Mucosa of gallbladder (tissue), 1 donor: ENCODE data around the gene BMPR1A. TPM values are rescaled to one million over a fixed set of nuclear protein-coding genes. Genes with fewer than 3 reads are reported as not detected.

ENCODE experiments used
- DNase-seq: peaks from one replicate; pipeline ENCODE4 v3.0.0-alpha.2; 2020; ENCODE audit warnings: low spot score
- total RNA-seq: library from RNA; stranded (reverse); gene quantifications from one replicate; pipeline ENCODE4 v1.2.1, GENCODE V29; 2021
- donor health status: DM: no; HTN: no; CAD: no.

Gene BMPR1A
- total RNA-seq, 1 donor from 2014 or later: 55.3 TPM

- DNase-seq: no peak
These were observed 7.0 kb downstream of the BMPR1A start for GRCh38 chr10:86763404-86763803.

GRCh38 chr10:86765548-86765947 is 9.1 kb downstream of the BMPR1A start:
- no peak for DNase-seq

DNA sequence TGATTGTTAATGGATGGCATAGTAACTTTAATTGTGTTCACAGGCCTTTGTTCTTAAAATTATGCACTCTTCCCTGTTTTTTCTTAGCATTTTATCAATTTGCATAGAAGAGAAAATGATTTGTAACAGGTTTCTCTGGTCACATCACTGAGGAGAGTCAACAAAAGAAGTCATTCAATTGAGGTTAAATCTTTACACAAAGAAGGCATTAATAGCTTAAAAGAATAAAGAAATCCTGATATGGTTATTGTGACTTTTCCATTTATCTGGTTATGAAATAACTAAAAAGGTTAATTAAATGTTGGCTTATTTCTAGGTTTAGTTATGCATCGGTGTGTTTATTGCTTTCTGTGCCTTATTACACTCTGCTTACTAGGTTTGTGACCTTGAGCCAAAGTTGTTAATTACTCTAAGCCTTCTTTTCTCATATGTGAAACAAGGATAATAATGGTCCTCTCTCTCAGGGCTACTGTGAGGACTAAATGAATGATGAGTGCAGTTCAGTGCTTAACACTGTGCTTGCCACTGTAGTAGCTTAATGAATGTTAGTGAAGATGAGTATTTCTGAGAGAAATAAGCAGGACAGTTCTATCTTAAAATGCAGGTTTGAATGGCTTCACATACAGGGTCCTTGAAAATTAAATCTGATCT is 12.1 kb downstream of the BMPR1A start:
- DNase-seq: no peak

- no peak for DNase-seq
These were observed 13.6 kb downstream of the BMPR1A start for GRCh38 chr10:86769991-86770390.

DNA sequence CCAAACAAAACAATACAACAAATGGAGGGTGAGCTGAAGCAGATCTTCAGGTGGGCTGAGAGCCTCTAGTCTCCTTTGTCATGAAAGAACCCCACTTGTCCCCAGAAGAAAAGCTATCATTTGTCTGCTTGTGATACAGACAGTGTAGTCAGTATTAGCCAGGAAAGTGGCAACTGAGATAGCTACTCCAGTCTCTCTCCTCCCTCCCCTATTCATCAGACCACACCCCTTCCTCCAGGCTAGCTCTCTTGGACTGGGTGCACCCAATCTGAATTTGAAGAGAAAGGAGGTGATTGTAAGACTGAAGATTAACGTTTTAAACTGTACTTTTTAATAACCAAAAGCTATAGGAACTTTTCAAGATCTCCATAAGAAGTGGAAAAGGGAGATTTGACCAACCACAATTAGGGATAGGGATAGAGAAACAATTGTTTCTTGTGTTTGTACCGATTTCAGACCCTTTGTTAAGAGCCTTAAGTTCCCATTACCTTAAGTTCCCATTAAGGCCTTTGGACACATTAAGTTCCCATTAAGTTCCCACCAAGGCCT is 14.1 kb downstream of the BMPR1A start:
- no peak for DNase-seq

- DNase-seq: no peak
These were observed 17.1 kb downstream of the BMPR1A start for GRCh38 chr10:86773498-86773897.

DNA sequence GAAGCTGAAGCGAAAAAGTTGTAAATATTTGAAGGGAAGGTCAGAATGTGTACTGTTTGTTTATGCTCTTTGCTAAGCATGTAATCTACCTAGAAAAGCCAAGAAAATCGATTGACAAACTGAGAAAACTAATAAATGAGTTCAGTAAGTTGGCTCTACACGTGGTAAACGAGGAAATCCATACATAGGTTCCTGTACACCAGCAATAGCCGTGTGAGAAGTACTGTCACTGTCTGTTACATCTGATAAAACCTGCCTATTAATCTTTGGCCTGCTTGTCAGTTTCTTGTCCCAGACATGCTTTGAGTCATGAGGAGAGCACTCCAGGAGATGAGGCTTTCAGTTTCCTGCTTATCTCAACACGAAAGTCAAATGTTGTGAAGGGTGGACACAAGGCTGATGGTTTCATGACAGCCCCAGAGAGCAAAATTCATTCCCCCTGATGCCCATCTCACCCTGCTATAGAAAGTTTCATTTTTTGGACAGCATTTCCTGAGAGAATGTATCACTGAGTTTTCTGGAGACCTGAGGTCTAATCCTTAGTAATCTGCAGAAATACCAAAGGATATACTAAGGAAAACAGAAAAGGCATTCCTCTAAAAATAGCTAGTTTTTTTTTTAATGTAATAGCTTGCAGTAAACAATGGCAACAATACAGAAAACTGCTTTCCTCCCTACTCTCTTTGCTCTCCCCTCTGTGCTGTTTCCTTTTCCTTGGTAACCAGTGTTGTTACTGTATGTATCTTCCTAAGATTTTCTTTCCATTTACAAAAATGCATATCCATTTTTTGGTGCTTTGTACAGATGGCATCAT is 18.8 kb downstream of the BMPR1A start:
- DNase-seq: no peak

DNA sequence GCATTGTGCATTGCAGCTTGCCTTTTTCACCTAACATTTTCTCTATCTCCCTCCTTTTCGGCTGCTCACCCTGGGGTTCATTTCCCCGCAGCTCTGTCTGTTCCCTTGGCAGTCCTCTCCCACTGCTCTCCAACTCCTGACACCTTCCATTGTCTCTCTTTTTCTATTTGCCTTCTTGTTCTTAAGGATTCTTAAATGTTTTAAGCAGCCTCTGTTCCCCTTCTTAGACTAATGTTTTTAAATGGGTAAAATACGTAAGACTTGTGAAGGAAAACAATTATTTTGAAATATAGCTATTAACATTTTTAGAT is 19.4 kb downstream of the BMPR1A start:
- no peak for DNase-seq

DNA sequence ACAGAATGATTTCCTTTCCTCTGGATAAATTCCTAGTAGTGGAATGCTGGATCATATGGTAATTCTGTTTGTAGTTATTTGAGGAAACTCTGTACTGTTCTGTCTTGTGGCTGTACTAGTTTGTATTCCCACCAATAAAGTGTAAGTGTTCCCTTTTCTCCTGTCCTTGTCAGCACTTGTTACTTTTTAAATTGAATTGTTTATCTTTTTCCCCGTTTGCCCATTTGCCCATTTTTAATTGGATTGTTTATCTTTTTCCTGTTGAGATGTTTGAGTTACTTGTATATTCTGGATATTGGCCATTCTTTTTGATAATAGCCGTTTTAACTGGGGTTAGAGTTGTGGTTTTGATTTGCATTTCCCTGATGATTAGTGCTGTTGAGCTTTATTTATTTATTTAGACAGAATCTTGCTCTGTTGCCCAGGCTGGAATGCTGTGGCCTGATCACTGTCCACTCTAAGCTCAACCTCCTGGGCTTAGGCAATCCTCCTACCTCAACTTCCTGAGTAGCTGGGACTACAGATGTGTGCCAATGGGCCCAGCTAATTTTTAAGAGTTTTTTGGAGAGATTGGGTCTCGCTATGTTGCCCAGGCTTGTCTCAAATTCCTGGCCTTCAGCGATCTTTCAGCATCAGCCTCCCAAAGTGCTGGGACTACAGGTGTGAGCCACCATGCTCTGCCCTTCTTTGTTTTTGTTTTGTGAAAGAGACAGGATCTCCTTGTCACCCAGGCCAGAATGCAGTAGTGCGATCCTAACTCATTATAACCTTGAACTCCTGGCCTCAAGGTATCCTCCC is 23.0 kb downstream of the BMPR1A start:
- no peak for DNase-seq

GRCh38 chr10:86782701-86783418 is 26.4 kb downstream of the BMPR1A start:
- DNase-seq: no peak

GRCh38 chr10:86785037-86785436 is 28.6 kb downstream of the BMPR1A start:
- no peak for DNase-seq

DNA sequence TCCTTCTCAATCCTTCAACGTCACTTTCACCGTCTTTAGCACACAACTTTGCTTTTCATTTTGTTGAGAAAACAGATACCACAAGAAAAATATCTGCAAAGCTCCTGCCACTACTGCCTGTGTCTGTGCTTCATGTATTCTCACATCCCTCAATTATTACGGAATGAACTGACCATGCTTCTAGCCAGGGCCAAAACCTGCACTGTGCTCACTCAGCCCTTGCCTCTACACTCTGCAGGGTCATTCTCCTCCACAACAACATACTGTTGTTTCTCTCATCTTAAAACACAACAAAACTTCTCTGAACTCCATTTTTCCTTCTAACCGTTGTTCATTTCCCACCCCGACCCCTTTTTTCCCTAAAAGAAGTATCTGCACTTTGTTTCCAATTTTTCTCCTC is 29.5 kb downstream of the BMPR1A start:
- DNase-seq: no peak

- DNase-seq: no peak
These were observed 29.9 kb downstream of the BMPR1A start for GRCh38 chr10:86786368-86786767.

DNA sequence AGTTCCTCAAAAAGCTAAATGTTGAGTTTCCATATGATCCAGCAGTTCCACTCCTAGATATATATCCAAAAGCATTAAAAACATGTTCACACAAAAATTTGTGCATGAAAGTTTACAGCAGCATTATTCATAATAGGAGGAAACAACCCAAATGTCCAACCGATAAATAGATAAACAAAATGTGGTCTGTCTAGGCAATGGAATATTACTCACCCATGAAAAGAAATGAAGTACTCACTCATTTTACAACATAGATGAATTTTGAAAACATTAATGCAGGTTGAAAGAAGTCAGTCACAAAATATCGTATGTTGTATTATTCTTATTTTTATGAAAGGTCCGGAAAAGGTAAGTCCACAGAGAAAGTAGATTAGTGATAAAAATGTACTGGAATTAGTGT is 34.0 kb downstream of the BMPR1A start:
- no peak for DNase-seq

- no peak for DNase-seq
These were observed 36.2 kb downstream of the BMPR1A start for GRCh38 chr10:86792461-86793167.

- no peak for DNase-seq
These were observed 37.3 kb downstream of the BMPR1A start for GRCh38 chr10:86793696-86794095.

- no peak for DNase-seq
These were observed 38.9 kb downstream of the BMPR1A start for GRCh38 chr10:86795353-86795752.

DNA sequence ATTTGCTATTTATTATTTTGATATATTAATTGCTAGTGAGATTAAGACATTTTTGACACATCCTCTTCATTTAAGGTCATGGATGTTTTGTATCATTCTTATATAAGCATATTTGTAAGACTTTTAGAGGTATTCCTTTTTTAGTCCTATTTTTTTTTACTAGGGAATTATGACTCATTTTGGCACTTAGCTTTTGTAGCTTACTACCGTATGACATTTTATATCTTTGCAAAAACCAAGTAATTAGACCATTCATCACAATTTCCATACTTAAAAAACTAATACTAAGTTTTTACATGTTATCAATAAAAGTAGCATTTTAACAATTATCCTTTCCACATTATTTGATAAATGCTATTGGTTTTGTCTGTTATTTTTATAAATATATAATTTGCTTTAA is 41.6 kb downstream of the BMPR1A start:
- DNase-seq: no peak

GRCh38 chr10:86798611-86799010 is 42.2 kb downstream of the BMPR1A start:
- DNase-seq: no peak

- no peak for DNase-seq
These were observed 42.9 kb downstream of the BMPR1A start for GRCh38 chr10:86799188-86799845.

- DNase-seq: no peak
These were observed 45.6 kb downstream of the BMPR1A start for GRCh38 chr10:86801995-86802394.
